H1 (cell line): ENCODE results near the gene PDXDC1. TPM values are rescaled to one million over a fixed set of nuclear protein-coding genes. Genes with fewer than 3 reads are reported as not detected.
A peak's percentile ranks its signal among the peaks of the same experiment; 100 is the strongest.

Experiments
- CTCF ChIA-PET: fragments of 300-600 bp; sonication (Branson Sonifier 250); formaldehyde crosslinking; loops from one replicate; lab custom pipeline; 2021; ENCODE audit not compliant: partially characterized antibody; lab: Charles Lee
- POLR2A ChIA-PET: fragments of 300-600 bp; sonication (Branson Sonifier 250); formaldehyde crosslinking; loops from one replicate; lab custom pipeline; 2021; ENCODE audit warnings: inconsistent platforms; ENCODE audit not compliant: partially characterized antibody; lab: Charles Lee
- DNase-seq, 2 experiments: peaks; one replicate each; pipeline versions ENCODE4 v3.0.0 to v3.0.0-alpha.2; 2010 to 2022; ENCODE audit warnings: low spot score in 2 of 2, low read depth in 1 of 2, mixed read lengths in 1 of 2
- FAIRE-seq: peaks from 2 replicates; lab custom pipeline; 2011; peaks lifted over from hg19 to GRCh38; lab: Jason Lieb, UNC
- H2AFZ ChIP-seq: 2 replicates; pipeline ENCODE4 v1.8.1; 2012; ENCODE audit warnings: low read length, inconsistent platforms
- H2AK5ac ChIP-seq: 2 replicates; pipeline ENCODE4 v1.6.1; 2013; ENCODE audit warnings: low read depth, low read length
- H2BK120ac ChIP-seq: replicated peaks from 2 replicates; pipeline ENCODE3; 2013; ENCODE audit warnings: low read depth, low read length, inconsistent platforms
- H2BK12ac ChIP-seq: 2 replicates; pipeline ENCODE4 v1.6.1; 2013; ENCODE audit warnings: low read depth, low read length
- H2BK15ac ChIP-seq: 2 replicates; pipeline ENCODE4 v1.6.1; 2013; ENCODE audit warnings: low read length
- H2BK20ac ChIP-seq: 2 replicates; pipeline ENCODE4 v1.6.1; 2013; ENCODE audit warnings: low read length
- H2BK5ac ChIP-seq: 2 replicates; pipeline ENCODE4 v1.6.1; 2013; ENCODE audit warnings: low read depth, low read length
- H3K14ac ChIP-seq: 2 replicates; pipeline ENCODE4 v1.6.1; 2013; ENCODE audit warnings: inconsistent platforms; ENCODE audit not compliant: insufficient read length
- H3K18ac ChIP-seq: 2 replicates; pipeline ENCODE4 v1.6.1; 2013; ENCODE audit warnings: low read length; ENCODE audit errors: extremely low read depth
- H3K23ac ChIP-seq: 2 replicates; pipeline ENCODE4 v1.6.1; 2013; ENCODE audit warnings: inconsistent platforms; ENCODE audit not compliant: insufficient read length
- H3K23me2 ChIP-seq: 2 replicates; pipeline ENCODE4 v1.6.1; 2013; ENCODE audit warnings: low read depth, low read length
- H3K27ac ChIP-seq: 2 replicates; pipeline ENCODE4 v1.6.1; 2011; ENCODE audit warnings: low read depth, low read length, inconsistent platforms
- H3K27me3 ChIP-seq, 4 experiments: replicated peaks in 1 of 4; 1 replicate in 1 of 4; 2 replicates in 3 of 4; pipeline versions ENCODE4 v1.6.1 to v1.8.1; 2011 to 2013; ENCODE audit warnings: low read length in 3 of 4, mild to moderate bottlenecking in 3 of 4, inconsistent platforms in 2 of 4, mixed read lengths in 2 of 4, moderate library complexity in 1 of 4; ENCODE audit not compliant: control insufficient read depth in 3 of 4, insufficient read depth in 3 of 4; ENCODE audit errors: extremely low read depth in 1 of 4
- H3K36me3 ChIP-seq, 4 experiments: 2 replicates each; pipeline versions ENCODE4 v1.6.1 to v1.8.1; 2011 to 2013; ENCODE audit warnings: mild to moderate bottlenecking in 4 of 4, low read length in 3 of 4, moderate library complexity in 2 of 4, control low read depth in 1 of 4, inconsistent platforms in 1 of 4; ENCODE audit not compliant: insufficient read depth in 4 of 4, control insufficient read depth in 2 of 4
- H3K4ac ChIP-seq: replicated peaks from 2 replicates; pipeline ENCODE3; 2013; ENCODE audit warnings: low read length, low read depth, mixed read lengths, inconsistent platforms; ENCODE audit not compliant: insufficient read length
- H3K4me1 ChIP-seq, 4 experiments: replicated peaks in 1 of 4; 1 replicate in 1 of 4; 2 replicates in 3 of 4; pipeline versions ENCODE4 v1.6.1 to v1.8.1; 2011 to 2013; ENCODE audit warnings: low read length in 3 of 4, inconsistent platforms in 2 of 4, mixed read lengths in 1 of 4; ENCODE audit not compliant: insufficient read depth in 4 of 4, control insufficient read depth in 3 of 4
- H3K4me2 ChIP-seq, 2 experiments: 2 replicates each; pipeline versions ENCODE4 v1.6.1 to v1.8.1; 2011 to 2013; ENCODE audit warnings: low read depth in 2 of 2, low read length in 2 of 2, control low read depth in 1 of 2, inconsistent platforms in 1 of 2, mild to moderate bottlenecking in 1 of 2; ENCODE audit not compliant: insufficient read depth in 1 of 2
- H3K4me3 ChIP-seq, 4 experiments: fragments of 200-600, 300-600 bp in 1 of 4; sonication (generic), shearing (Covaris generic), sonication (Bioruptor Twin) in 1 of 4; 2 replicates each; pipeline versions ENCODE4 v1.5.1 to v1.8.1; 2011 to 2016; ENCODE audit warnings: low read length in 4 of 4, low read depth in 3 of 4, control low read depth in 2 of 4, inconsistent platforms in 2 of 4, mild to moderate bottlenecking in 2 of 4, mixed read lengths in 1 of 4, moderate library complexity in 1 of 4; ENCODE audit not compliant: insufficient read depth in 2 of 4; ENCODE audit errors: extremely low read depth in 1 of 4
- H3K56ac ChIP-seq: replicated peaks from 2 replicates; pipeline ENCODE3; 2013; ENCODE audit warnings: low read depth, mild to moderate bottlenecking, mixed read lengths, low read length, inconsistent platforms; ENCODE audit not compliant: insufficient read length
- H3K79me1 ChIP-seq: 2 replicates; pipeline ENCODE4 v1.6.1; 2013; ENCODE audit warnings: low read depth, low read length, control low read depth
- H3K79me2 ChIP-seq, 2 experiments: 2 replicates each; pipeline versions ENCODE4 v1.6.1 to v1.8.1; 2012 to 2013; ENCODE audit warnings: low read length in 2 of 2, mild to moderate bottlenecking in 2 of 2, inconsistent platforms in 1 of 2; ENCODE audit not compliant: insufficient read depth in 2 of 2, control insufficient read depth in 1 of 2
- H3K9ac ChIP-seq, 4 experiments: replicated peaks in 1 of 4; 1 replicate in 1 of 4; 2 replicates in 3 of 4; pipeline versions ENCODE4 v1.6.1 to v1.8.1; 2011 to 2013; ENCODE audit warnings: low read depth in 3 of 4, low read length in 3 of 4, control low read depth in 2 of 4, mild to moderate bottlenecking in 2 of 4, moderate library complexity in 2 of 4, inconsistent platforms in 1 of 4; ENCODE audit errors: extremely low read depth in 1 of 4
- H3K9me3 ChIP-seq, 2 experiments: 2 replicates each; pipeline versions ENCODE4 v1.6.1 to v1.8.1; 2012 to 2013; ENCODE audit warnings: mild to moderate bottlenecking in 2 of 2, moderate library complexity in 2 of 2, control low read depth in 1 of 2, inconsistent platforms in 1 of 2, low read depth in 1 of 2, low read length in 1 of 2, mixed read lengths in 1 of 2; ENCODE audit not compliant: insufficient read depth in 2 of 2
- H4K20me1 ChIP-seq, 2 experiments: replicated peaks in 1 of 2; 2 replicates each; pipeline versions ENCODE3 to v1.8.1; 2011 to 2013; ENCODE audit warnings: inconsistent platforms in 2 of 2, low read length in 2 of 2, mild to moderate bottlenecking in 1 of 2; ENCODE audit not compliant: insufficient read depth in 2 of 2, control insufficient read depth in 1 of 2
- H4K5ac ChIP-seq: 2 replicates; pipeline ENCODE4 v1.6.1; 2013; ENCODE audit warnings: low read length, low read depth, mixed read lengths, inconsistent platforms; ENCODE audit not compliant: insufficient read length
- H4K8ac ChIP-seq: 2 replicates; pipeline ENCODE4 v1.8.0; 2013; ENCODE audit warnings: mild to moderate bottlenecking, moderate library complexity, low read length, inconsistent platforms; ENCODE audit not compliant: insufficient read depth; ENCODE audit errors: extremely low read depth
- H4K91ac ChIP-seq: replicated peaks from 2 replicates; pipeline ENCODE3; 2013; ENCODE audit warnings: low read length, mixed read lengths, inconsistent platforms; ENCODE audit not compliant: insufficient read length
- EGR1 ChIP-seq: IDR thresholded peaks from 2 replicates; pipeline ENCODE4 v1.6.1; 2011; ENCODE audit warnings: low read depth, low read length, borderline replicate concordance
- JUN ChIP-seq: IDR thresholded peaks from 2 replicates; pipeline ENCODE4 v1.6.1; 2011; ENCODE audit warnings: low read depth, mild to moderate bottlenecking, improper control_type of control experiment, low read length
- NRF1 ChIP-seq: IDR thresholded peaks from 2 replicates; pipeline ENCODE4 v1.6.1; 2011; ENCODE audit warnings: mild to moderate bottlenecking, low read depth, low read length, improper control_type of control experiment
- WGBS, 2 experiments: shearing (Covaris generic) in 1 of 2; methylation state at CpG; one replicate each; pipeline versions ENCODE4 v1.1.6 to v1.1.7; 2013 to 2015; ENCODE audit warnings: low lambda C conversion rate in 2 of 2, mixed read lengths in 2 of 2, inconsistent platforms in 1 of 2, low coverage in 1 of 2, missing lambda C conversion rate in 1 of 2; ENCODE audit not compliant: insufficient replicate concordance in 2 of 2, insufficient coverage in 1 of 2, insufficient read length in 1 of 2; ENCODE audit errors: extremely low coverage in 1 of 2, missing lambda C conversion rate in 1 of 2; 5-methylcytosine and 5-hydroxymethylcytosine counted together
- polyA plus RNA-seq, 7 experiments: library from polyadenylated mRNA; depleted of rRNA in 3 of 7; stranded (reverse) in 5 of 7; unstranded in 2 of 7; fragments of >200 nt in 5 of 7; fragments of 200-250 nt in 2 of 7; gene quantifications; 1 replicate in 5 of 7; 2 replicates in 1 of 7; 4 replicates in 1 of 7; pipeline versions ENCODE4 v1.2.1 to v1.2.3, GENCODE V29; 2011 to 2013; ENCODE audit warnings: missing spikeins in 2 of 7, mixed read lengths in 2 of 7
- total RNA-seq: library from RNA; stranded (reverse); fragmentation: NEBNext Ultra II Directional; extraction: Animal tissue kit (Norgen Biotek cat#: 25700); gene quantifications from 2 replicates; pipeline ENCODE4 v1.2.1, GENCODE V29; 2021

PDXDC1 gene
- total and polyA plus RNA-seq, 2 of the 8 experiments (the other 6 are each of a cell fraction or from before 2014, with no cell fraction given): 56.6 to 118 TPM

DNA sequence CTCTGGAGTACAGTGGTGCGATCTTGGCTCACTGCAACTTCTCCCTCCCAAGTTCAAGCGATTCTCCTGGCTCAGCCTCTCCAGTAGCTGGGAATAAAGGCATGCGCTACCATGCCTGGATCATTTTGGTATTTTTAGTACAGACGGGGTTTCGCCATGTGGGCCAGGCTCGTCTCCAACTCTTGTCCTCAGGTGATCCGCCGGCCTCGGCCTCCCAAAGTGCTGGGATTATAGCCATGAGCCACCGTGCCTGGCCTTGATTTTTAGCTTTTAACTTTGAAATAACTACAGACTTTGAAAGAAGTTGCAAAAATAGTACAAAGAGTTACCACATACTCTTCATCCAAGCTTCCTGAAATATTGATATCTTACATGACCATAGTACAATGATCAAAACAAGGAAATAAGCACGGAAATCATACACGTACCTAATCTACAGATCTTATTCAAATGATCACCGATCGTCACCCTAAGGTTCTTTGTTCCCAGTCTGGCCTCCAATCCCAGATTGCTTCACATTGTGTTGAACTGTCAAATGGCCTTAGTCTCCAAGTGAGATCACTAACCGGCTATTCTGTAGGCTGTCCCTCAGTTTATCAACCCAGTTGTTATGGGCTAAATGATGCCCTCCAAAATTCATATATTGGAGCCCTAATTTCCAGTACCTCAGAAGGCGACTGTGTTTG is 19.1 kb upstream of the PDXDC1 start:
- Histone ChIP-seq H2AK5ac (no peak overlapping the region), H2BK20ac (no peak overlapping the region), H3K18ac (no peak overlapping the region), H2BK120ac (no peak overlapping the region), H3K4ac (no peak overlapping the region), H3K23me2 (no peaks in the 10 kb centered on the region), H4K20me1 (no peaks in the 10 kb centered on the region), H4K8ac (no peak overlapping the region), H3K27me3 (no peaks in the 10 kb centered on the region), H2BK15ac (no peak overlapping the region), H3K4me2 (no peak overlapping the region), H3K56ac (no peak overlapping the region), H3K79me1 (no peaks in the 10 kb centered on the region)
- FAIRE-seq: no peak
- TF ChIP-seq EGR1 (no peak), JUN (no peak), NRF1 (no peak)
- TF ChIP-seq, all 59 proteins: peak for 0
- Histone ChIP-seq H3K36me3 (no peaks in the 10 kb centered on the region), H4K91ac (no peak overlapping the region), H3K27ac (no peak overlapping the region), H3K79me2 (no peaks in the 10 kb centered on the region), H3K4me3 (no peak overlapping the region), H2AFZ (no peak overlapping the region), H4K5ac (no peak overlapping the region), H3K9me3 (no peaks in the 10 kb centered on the region), H2BK5ac (no peak overlapping the region), H3K14ac (no peak overlapping the region), H3K23ac (no peak overlapping the region), H3K4me1 (no peaks in the 10 kb centered on the region), H2BK12ac (no peak overlapping the region), H3K9ac (no peak overlapping the region)
- WGBS, 2 experiments: 94% methylated on average over 16 of the region's 16 CpGs; no CpG with 5 or more reads in 1 of the 2 experiments
- POLR2A ChIA-PET: no interaction called here
- DNase-seq: peak in 1 of 2 experiments; percentile 43
- CTCF ChIA-PET: no interaction called here
